Activated CD8-positive, alpha-beta memory T cell treated with anti-CD3 and anti-CD28 coated beads, Interleukin-2, amount 50 U/mL, for 4 hours (primary cell): ENCODE measurements around the gene EP300.
"Not testable (repeated sequence)": the region's sequence is repeated elsewhere in the genome, so short reads cannot be mapped to it uniquely, and the experiment has no call there.

Experiments
- DNase-seq: peaks from one replicate; pipeline ENCODE4 v3.0.0-alpha.2; 2020

Gene EP300

GRCh38 chr22:41091132-41092022 is 1.0 kb upstream of the EP300 start:
- DNase-seq, result peak; percentile 99

GRCh38 chr22:41092847-41093411 is 537 bp downstream of the EP300 start:
- peak; percentile 21 for DNase-seq

- DNase-seq, result no peak
Observed at GRCh38 chr22:41094041-41094593, 1.7 kb downstream of the EP300 start.

GRCh38 chr22:41096391-41096790 is 4.0 kb downstream of the EP300 start:
- DNase-seq, result no peak

GRCh38 chr22:41096841-41097240 is 4.4 kb downstream of the EP300 start:
- no peak for DNase-seq

- no peak for DNase-seq
Observed at GRCh38 chr22:41099036-41099435, 6.6 kb downstream of the EP300 start.

GRCh38 chr22:41106122-41106968 is 14.0 kb downstream of the EP300 start:
- DNase-seq, result no peak

GRCh38 chr22:41106969-41107325 is 14.6 kb downstream of the EP300 start:
- not testable (repeated sequence) for DNase-seq

- no peak for DNase-seq
Observed at GRCh38 chr22:41110968-41111367, 18.6 kb downstream of the EP300 start.

GRCh38 chr22:41116342-41116741 is 23.9 kb downstream of the EP300 start:
- no peak for DNase-seq

- DNase-seq, result no peak
Observed at GRCh38 chr22:41117127-41117965, 25.0 kb downstream of the EP300 start.

GRCh38 chr22:41123151-41123550 is 30.8 kb downstream of the EP300 start:
- no peak for DNase-seq

- no peak for DNase-seq
Observed at GRCh38 chr22:41124086-41124485, 31.7 kb downstream of the EP300 start.

GRCh38 chr22:41127451-41127850 is 35.1 kb downstream of the EP300 start:
- DNase-seq, result no peak

GRCh38 chr22:41128606-41129005 is 36.2 kb downstream of the EP300 start:
- DNase-seq, result no peak

- DNase-seq, result no peak
Observed at GRCh38 chr22:41132550-41132949, 40.2 kb downstream of the EP300 start.

GRCh38 chr22:41140365-41140957 is 48.1 kb downstream of the EP300 start:
- no peak for DNase-seq

GRCh38 chr22:41145921-41146320 is 53.5 kb downstream of the EP300 start:
- DNase-seq, result not testable (repeated sequence)

- no peak for DNase-seq
Observed at GRCh38 chr22:41146573-41146972, 54.2 kb downstream of the EP300 start.

- DNase-seq, result no peak
Observed at GRCh38 chr22:41147722-41148121, 55.3 kb downstream of the EP300 start.

GRCh38 chr22:41152902-41153301 is 60.5 kb downstream of the EP300 start:
- no peak for DNase-seq

GRCh38 chr22:41157083-41157482 is 64.7 kb downstream of the EP300 start:
- no peak for DNase-seq
